GM18519 (cell line): ENCODE results near the gene SLC27A4.

ENCODE experiments used
- ATAC-seq: cut with Tn5 transposase; IDR thresholded peaks from one replicate; pipeline ENCODE4 v1.9.1; 2021; ENCODE audit warnings: mild to moderate bottlenecking, moderate library complexity; ENCODE audit not compliant: unreplicated experiment, low FRiP score

Gene SLC27A4

DNA sequence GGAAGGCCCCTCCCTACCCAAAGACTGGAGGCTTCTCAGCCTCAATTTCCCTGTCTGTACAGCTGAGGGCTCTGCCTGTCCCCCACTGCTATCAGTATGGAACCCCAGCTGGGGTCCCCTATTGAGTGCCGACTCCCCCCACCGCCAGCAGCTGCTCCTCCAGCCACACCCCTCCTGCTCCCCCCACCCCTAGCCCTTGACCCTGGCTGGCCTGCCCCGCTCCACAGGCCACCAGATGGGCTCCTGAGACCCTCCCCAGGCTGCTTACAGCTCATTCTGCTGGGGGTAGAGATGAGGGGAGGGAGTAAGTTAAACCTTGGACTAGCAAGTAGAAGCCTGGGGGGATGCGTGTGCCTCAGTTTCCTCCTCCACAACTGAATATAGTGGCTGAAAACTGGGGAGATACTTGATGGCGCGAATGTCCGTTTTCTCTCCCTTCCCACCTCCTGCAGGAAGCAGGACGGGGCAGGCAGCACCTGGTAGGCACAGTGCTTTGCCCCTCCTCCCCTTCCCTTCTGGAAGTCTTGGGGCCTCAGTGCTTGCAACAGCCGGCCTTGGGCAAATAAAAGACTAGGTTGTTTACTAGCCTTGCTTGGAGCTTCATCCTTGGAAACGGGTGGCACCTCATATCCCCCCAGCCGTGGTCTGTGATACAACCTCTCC, 50.0 kb downstream of the SLC27A4 start:
- ATAC-seq: no peak

DNA sequence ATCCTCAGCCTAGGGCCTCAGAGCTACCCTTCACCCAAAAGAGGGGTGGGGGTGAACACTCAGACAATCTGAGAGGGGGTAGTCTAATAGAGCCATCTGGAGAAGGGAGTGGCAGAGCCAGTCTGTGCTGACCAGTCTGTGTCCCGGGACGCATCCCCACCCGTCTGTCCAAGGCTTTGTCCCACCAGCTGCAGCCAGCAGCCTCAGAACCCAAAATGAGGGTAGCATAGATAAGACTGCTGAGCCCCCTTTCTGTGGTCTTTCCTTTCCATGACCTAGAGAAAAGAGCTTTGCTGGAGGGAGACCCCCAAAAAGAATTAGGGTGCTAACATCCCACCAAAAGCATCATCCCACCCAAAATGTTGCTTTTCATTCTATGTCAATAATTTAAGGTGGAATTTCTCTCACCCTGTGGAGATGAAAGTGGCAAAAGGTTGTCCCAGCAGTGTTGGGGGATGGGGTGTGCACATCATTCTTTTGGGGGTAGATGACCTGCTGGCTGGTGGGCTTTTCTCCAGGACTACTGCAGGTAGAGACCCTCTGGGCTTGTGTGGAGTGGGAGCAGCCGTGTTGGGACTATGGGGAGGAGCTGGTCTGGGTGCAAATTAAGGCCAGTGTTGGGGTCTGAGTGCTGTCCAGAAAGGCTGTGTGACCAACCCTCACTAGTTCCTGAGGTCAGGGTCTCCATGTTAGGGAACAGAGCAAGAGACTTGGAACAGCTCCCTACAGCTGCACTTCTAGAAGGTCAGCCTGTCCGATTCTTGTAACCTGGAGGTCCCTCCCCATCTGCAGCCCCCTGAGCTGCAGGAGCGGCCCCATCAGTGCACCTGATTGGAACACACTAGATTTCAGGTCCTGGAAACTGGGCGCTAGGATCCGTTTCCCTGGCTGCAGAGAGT, 50.7 kb downstream of the SLC27A4 start:
- ATAC-seq: no peak

DNA sequence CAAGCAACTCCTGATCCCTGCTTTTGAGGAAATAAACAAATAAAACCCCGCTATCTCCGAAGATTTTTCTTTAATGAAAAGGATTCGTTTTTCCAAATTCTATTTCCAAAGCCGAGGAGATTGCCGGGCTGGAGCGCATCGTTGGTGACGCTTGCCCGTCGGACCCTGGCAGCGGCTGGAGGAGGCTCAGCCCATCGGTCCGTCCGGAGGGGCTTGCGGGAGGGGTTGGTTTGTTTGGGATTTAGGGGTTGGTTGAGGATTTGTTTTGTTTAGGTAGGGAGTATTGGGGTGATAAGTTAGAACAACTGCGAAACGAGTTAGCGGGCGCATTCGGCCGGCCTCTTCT, 51.6 kb downstream of the SLC27A4 start:
- no peak for ATAC-seq

DNA sequence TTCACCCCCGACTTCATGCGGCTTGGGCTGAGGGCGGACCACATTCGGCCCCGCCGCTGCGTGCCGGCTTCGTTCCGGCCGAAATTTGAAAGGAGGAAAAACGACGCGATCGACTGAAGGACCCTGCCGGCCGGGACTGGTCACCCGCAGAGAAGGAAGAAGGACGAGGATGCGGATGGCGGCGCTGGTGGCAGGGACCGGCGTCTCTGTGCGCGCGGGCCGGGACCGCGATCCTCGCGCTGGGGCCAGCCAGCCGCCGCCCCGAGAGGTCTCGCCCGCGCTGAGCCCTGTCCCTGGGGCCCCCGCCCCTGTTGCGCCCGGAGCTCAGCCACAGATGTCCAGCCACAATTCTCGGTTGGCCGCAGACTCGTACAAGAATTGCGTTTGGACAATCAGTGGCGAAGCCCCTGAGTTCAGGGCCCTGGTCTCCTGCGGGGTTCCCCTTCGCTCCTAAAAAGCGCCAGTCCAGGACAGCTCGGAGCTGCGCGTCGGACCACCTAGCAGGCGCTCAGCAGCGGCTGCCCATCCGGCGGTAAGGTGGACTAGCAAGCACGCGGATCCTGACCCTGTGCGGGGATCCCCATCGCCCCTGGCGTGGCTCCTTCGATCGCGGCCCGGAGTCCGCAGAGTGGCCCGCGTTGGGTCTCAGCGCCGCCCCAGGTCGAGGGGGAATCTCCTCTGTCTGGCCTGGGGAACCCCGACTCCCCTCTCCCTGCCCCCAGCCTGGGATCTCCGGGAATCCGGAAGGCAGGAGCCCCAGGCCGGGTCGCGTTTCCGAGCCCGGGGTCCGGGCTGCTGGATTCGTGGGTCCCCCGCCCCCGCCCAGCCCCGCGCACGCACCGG, 52.2 kb downstream of the SLC27A4 start:
- no peak for ATAC-seq

DNA sequence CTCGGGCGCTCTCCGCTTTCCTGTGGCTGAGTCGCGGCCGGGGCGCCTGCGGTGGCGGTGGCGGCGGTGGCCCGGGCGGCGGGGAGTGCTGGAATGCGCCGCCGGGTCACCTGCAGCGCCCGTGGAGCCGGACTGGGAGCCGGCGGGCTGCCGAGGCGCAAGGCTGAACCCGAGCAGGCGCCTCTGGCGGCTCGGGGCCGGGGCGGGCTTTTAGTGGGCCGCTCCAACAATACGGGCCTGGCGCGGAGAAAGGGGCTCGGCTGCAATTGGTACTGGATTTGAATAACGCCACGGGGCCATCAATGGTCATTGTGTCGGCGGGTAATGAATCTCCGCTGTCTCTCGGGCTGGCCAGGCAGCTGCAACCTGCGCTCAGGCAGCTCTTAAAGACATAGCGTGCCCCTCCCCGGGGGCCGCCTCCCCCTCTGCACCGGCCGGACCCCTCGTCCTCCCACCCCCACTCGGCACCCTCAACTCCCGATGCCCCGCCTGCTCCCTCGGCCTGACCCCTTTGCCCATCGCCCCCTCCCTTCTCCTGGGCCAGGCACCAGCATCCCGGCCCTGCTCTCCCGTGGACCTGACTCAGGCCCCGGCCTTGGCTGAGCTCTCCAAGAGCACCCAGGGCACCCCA, 52.9 kb downstream of the SLC27A4 start:
- no peak for ATAC-seq

DNA sequence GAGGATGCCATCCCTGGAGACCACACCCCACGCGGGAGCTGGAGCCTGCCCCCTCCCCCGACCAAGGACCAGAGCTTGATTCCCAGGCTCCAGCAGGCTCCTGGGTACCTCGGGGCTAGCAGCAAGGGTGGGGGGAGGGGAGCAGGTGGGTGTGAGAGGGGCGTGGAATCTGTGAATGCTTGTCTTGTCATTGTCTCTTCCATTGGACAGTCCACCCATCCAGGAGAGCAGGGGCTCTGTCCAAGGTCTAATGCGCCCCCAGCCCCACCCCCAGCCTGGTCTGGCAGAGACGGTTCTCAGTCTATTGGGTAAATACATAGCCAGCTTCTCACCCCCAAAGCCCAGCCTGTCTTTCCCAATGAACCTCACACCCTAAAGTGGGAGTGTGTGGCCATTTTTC, 53.6 kb downstream of the SLC27A4 start:
- no peak for ATAC-seq

DNA sequence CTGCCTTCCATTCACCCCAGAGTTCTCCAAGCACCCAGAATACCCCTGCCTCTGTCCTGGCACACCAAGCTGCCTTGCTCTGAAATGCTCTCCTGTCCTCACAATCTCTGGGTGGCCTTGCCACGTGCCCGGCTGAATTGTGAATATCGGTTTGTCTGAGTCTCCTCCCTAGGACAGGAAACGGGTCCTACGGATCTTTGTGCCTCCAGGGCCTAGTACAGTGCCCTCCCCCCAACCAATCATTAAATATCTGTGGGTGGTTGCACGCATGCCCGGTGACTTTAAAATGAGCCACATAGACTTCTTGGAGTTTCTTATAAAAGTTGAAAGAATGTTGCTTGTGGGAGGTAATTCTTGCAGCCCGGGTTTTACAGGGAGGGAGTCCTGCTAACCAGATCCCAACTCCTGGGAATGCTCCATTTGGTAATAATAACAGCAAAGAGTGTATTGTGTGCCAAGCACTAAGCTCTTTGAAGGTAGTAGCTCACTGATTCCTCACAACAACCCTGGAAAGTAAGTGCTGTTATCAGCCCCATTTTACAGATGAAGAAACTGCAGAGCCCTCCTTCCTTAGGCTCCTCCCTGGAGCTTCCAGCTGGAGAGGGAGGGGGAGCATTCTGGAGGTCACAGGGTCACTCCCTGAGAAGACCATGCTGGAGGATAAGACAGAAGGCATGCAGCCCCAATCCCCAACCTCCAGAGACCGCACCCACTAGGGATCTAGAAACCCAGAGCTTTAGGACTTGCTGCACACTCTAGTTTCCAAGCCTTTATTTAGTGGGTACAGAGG, 54.2 kb downstream of the SLC27A4 start:
- no peak for ATAC-seq

DNA sequence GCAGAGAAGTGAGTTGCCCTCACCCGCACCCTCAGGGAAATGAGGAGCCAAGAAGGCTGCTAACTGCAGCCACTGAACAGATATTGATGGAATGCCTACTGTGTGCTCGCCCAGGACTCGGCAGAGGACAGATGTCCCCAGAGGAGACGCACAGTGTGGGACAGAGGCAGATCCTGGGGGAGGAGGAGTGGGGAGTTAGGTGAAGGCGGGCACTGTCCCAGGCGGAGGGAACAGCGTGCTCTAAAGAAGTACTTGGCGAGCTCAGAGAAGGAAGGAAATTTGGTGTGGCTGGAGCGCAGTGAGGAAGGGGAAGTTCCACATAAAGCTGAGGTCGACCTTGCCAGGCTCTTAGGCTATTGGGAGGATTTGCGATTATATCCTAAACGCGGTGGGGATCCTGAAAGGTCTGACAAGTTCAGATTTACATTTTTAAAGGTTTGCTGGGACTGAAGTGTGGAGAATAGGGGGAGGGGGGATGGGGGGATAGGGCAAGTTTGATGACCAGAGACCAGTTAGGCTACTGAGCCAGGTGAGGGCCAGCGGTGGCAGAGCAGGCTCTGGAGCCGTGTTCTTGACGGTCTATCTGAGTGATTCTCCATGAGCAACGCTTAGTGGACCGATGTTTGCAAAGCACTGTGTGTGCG, 56.8 kb downstream of the SLC27A4 start:
- no peak for ATAC-seq

DNA sequence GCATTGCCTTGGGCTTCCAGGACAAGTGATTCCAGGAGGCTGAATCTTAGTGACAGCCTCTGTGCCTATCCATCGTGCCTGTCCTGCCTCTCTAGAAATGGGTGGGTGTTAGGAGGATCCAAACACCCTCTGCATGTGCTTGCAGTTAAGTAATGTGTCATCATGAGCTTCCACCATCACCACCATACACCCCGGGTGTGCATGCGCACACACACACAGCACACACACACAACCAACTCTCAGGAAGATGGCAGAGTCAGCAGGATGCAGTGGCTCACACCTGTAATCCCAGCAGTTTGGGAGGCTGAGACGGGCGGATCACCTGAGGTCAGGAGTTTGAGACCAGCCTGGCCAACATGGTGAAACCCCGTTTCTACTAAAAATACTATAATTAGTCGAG, 57.5 kb downstream of the SLC27A4 start:
- ATAC-seq: no peak

DNA sequence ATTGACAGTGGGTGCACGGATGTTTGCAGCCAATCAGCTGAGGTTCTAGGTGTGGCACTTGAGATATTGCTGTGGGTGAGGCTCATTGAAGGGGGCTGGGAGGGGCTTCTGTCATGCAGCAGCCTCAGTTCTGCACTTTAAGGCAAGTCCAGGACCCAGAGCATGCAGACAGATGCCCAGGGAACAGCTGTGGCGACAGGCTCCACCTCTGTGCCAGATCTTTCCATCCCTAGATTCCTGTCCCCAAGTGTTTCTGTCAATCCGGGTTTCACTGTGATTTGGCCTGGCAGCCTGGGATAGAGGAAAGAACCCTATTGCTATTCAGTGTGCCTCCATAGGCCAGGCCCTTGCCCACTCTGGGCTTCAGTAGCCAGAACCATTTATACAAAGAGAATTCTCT, 59.5 kb downstream of the SLC27A4 start:
- no peak for ATAC-seq

DNA sequence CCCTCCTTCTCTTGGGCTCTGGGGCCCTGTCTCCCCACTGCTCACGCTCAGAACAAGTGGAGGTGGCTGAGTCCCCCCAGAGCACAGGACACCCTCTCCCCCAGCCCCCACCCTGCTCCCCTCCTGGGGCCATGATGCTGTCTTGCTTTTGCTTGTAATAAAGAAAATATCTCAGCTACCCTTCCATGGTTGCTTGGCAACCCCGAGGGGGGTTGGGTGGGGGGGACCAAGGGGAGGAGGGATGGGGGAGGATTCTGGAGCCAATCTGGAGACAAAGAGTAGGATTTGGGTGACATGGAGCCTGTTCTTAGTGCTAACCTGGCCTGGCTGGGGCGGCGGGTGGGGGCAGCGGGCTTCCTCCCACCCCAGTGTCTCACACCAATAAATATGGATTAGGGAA, 64.2 kb downstream of the SLC27A4 start:
- no peak for ATAC-seq

DNA sequence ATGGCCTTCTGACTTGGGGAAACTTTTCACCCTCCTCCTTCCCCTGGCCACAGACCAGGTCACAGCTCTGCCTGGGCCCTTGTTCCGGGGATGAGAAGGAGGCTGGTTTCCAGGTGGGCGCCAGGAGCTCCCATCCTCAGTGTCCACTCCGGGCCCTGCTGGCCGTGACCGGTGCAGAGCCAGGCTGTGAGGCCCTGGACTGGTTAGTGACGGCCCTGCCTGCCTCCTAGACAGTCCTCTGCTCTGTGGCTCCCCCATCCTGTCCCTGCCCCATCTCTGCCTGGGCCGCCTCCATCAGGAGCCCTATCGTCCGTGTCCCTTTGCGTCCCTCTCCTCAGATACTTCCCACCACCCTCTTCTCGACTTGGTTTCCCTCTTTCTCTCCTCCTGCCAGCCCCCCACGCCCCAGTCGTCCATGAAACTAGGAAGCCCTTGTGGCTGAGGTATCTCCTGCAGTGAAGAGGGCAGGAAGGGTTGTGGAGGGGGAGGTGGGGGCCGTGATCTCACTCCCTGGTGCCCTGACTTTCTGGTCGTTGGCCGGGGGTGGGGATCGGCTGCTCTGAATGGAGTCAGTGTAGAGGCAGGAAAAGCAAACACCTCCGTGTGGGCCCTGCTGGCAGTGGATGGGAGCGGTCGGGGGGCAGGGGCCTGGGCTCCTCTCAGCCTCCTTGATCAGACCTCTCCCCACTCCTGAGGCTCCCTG, 64.9 kb downstream of the SLC27A4 start:
- ATAC-seq: no peak

DNA sequence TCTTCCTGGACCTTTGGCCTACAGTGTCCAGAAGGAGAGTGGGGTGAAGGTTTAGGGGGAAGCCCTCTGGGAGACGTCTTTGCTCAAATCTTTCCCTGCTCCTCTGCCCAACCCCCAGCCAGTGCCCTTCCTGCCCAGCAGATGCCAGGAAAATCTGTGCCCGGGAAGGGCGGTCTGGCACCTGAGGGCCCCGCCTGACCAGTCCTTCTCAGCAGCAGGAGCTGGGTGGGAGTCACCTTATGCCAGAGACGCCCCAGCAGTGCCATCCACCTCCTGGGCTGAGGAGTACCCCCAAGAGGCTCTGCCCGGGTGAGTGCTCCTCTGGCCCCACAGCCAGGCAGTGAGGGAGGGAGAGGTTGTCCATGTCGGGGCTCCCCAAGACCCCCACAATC, 65.4 kb downstream of the SLC27A4 start:
- ATAC-seq: no peak

DNA sequence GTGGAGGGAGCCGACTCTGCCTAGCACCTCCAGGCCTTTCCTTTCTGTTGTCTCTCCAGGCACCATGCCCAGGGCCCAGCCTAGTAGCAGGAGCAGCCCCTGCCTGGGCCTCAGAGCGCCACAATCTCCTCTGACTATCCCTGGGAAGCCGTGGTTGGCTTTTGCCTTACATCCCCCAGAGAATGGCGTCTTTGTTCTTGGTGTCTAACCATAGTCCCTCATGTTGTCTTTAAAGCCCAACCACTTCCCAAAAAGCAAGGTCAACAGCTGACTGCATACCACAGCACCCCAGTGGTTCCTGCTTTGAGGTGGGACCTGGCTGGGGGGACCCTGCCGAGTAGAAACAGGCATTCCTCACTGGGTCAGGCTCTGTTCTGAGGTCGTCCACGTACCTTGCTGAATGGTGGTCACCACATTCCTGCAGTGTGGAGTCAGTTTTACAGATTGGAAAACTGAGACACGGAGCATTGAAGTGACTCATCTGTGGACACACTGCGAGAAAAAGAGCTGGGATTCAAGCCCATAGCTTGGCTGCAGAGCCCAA, 66.6 kb downstream of the SLC27A4 start:
- ATAC-seq: no peak

DNA sequence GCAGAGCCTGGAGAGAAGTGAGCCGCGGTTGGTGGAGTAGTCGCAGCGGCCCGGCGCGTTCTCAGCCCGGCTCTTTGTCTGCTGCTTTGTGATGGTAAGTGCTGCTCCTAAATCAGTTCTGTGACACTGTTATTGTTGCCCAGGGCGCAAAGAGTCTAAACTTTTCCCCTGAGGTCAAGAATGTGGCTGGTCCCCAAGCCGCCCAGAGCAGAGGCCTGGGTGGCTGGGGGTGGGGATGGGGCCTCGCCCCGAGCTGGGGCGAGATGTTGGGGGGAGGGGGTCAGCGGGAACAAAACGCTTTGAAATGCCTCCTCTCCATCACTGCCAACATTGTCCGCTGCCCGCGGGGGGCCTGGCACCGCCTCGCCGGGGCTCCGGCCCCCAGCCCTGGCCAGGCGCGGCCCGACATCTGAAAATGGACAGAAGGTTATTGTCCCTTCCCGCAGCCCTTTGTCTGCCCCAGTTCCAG, 68.7 kb downstream of the SLC27A4 start:
- ATAC-seq: no peak

DNA sequence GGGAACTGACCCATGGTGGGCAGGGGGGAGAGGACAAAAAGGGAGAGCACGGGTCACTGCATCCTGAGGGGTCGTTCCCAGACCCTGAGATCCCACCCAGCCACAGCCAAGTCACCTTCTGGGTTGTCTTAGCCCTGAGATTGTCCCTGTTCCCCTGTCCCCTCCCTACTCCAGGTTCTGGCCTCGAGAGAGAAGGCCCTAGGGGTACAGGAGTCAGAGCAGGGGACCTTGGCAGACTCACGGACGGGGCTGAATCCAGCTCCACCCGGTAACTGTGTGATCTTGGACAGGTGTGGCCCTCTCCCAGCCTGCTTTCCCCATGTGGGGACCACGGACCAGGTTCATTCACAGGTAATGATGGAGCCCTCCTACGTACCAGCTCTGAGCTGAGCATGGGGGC, 69.1 kb downstream of the SLC27A4 start:
- no peak for ATAC-seq

DNA sequence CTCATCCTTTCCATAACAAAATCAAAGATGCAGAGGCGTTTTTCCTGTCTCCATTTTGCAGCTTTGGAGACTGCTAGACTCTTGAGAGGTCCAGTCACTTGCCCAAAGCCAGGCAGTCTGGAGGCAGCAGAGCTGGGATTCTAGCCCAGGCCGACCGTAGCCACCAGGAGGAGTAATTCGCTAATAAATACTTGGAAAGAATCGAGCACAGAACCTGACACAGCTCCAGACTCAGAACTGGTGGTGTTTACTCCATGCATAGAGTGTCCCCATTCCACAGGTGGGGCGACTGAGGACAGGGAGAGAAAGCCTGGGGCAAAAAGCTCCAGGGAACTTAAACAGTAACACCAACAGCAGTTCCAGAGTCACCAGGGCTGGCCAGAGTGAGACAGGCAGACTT, 69.7 kb downstream of the SLC27A4 start:
- no peak for ATAC-seq
